ENCODE results near the gene C6orf163.

- TF ChIP-seq POLR2A (IDR thresholded peaks at IDR 0.05): no peak
- TF ChIP-seq CTCF (IDR thresholded peaks at IDR 0.05): no peak
Observed at GRCh38 chr6:87330961-87331360, 13.7 kb upstream of the C6orf163 start.
